ENCODE measurements around the gene SEC31A. TPM values are rescaled to one million over a fixed set of nuclear protein-coding genes. Genes with fewer than 3 reads are reported as not detected.

Gene SEC31A
- total and polyA plus RNA-seq, 2 of the 4 experiments (the other 2 are of a cell fraction) = 278 to 366 TPM

GRCh38 chr4:82852751-82853285, 38.1 kb downstream of the SEC31A start:
- no peak for ATAC-seq (ENCODE audit: low read depth)
- Histone ChIP-seq H2AFZ (replicated peaks; ENCODE audit: low read length, poor library complexity) (no peak overlapping the region), H3K9me1 (ENCODE audit: insufficient read depth, low read length) (no peaks in the 10 kb centered on the region), H3K36me3 (ENCODE audit: control insufficient read depth, insufficient read depth, low read length) (peaks cover 63% of the 10 kb centered on the region), H4K8ac (ENCODE audit: low read depth in 2 of 2, low read length in 2 of 2) (no peak overlapping the region), H3K23ac (ENCODE audit: low read depth, low read length) (no peak overlapping the region), H3K56ac (ENCODE audit: extremely low read depth, insufficient read depth, low read length) (no peak overlapping the region), H2AK5ac (ENCODE audit: low read depth, low read length) (no peak overlapping the region), H3K79me1 (ENCODE audit: low read depth in 1 of 2, low read length in 2 of 2) (peaks cover 14 to 28% of the 10 kb centered on the region in 2 experiments), H3K18ac (ENCODE audit: low read depth, low read length) (no peak overlapping the region), H3K4ac (ENCODE audit: low read depth, low read length) (no peak overlapping the region), H2BK20ac (ENCODE audit: low read depth, low read length) (no peak overlapping the region), H2BK120ac (ENCODE audit: low read depth, low read length) (no peak overlapping the region), H2BK5ac (ENCODE audit: low read depth, low read length, poor library complexity, severe bottlenecking) (no peak overlapping the region), H2BK15ac (ENCODE audit: low read depth, low read length) (no peak overlapping the region), H3K27ac (ENCODE audit: insufficient read depth, low read length) (no peak overlapping the region), H4K5ac (ENCODE audit: low read depth, low read length) (no peak overlapping the region), H3K4me3 (ENCODE audit: insufficient read depth, low read depth, low read length) (no peak overlapping the region), H3K4me1 (ENCODE audit: control insufficient read depth, insufficient read depth, low read length) (no peaks in the 10 kb centered on the region), H3K14ac (replicated peaks; ENCODE audit: low read depth, low read length) (no peak overlapping the region), H3K27me3 (ENCODE audit: control insufficient read depth, insufficient read depth, low read length) (no peaks in the 10 kb centered on the region), H3K9me3 (ENCODE audit: control insufficient read depth, insufficient read depth, low read length) (no peaks in the 10 kb centered on the region), H4K91ac (ENCODE audit: insufficient read depth, low read depth, low read length) (no peak overlapping the region), H4K20me1 (ENCODE audit: insufficient read depth, low read length) (peaks cover 11% of the 10 kb centered on the region; the same call in 1 of the 2 replicates), H3K9ac (ENCODE audit: low read depth, low read length) (no peak overlapping the region), H3K4me2 (ENCODE audit: low read depth, low read length) (no peak overlapping the region), H2AK9ac (replicated peaks; ENCODE audit: low read depth, low read length, poor library complexity) (no peak overlapping the region)
- no TSS peak for BruUV-seq (replicated peaks)
- TF ChIP-seq FOS (IDR thresholded peaks at IDR 0.05; ENCODE audit: low read depth, low read length) = no peak
- no peak for TF ChIP-seq CTCF (conservative IDR thresholded peaks at IDR 0.05; ENCODE audit: low read depth, low read length)
- no peak for TF ChIP-seq NFE2L2 (IDR thresholded peaks at IDR 0.05; ENCODE audit: low read depth, low read length)
- no peak for TF ChIP-seq CEBPB (IDR thresholded peaks at IDR 0.05; ENCODE audit: low read depth, low read length)
- TF ChIP-seq BHLHE40 (IDR thresholded peaks at IDR 0.05; ENCODE audit: low read depth, low read length) = no peak
- no peak for TF ChIP-seq MAFK (IDR thresholded peaks at IDR 0.05; ENCODE audit: low read depth, low read length)
- no peak for TF ChIP-seq RAD21 (IDR thresholded peaks at IDR 0.05; ENCODE audit: low read length)
- TF ChIP-seq RFX5 (IDR thresholded peaks at IDR 0.05; ENCODE audit: low read depth, low read length) = no peak
- TF ChIP-seq RCOR1 (IDR thresholded peaks at IDR 0.05; ENCODE audit: insufficient replicate concordance, low read length) = no peak
- ChIA-PET CTCF (interaction anchor here (0.6 to 1.4 kb wide), 4 partner anchors 11 to 37 kb away, joined by 3 to 4 read pairs (median 3); no protein-coding TSS in a partner anchor), POLR2A (ENCODE audit: unreplicated experiment) (interaction anchor here (0.6 kb wide), 1 partner anchor 487 kb away, joined by 8 read pairs; no protein-coding TSS in a partner anchor)
- dilution Hi-C loops (cut with HindIII; ENCODE audit: low sequenced_read_pairs, unreplicated experiment) = no loop called here
- no CpG with 5 or more reads among the region's 5 CpGs for WGBS, 2 experiments (ENCODE audit: extremely low coverage in 2 of 2, insufficient read length in 1 of 2)
- DNase-seq = no peak
- intact Hi-C loops (cut with micrococcal nuclease) = loop anchor here (10.0 kb wide), 1 partner anchor 432 kb away; the partner anchor contains the start of gene COQ2
- in situ Hi-C loops (cut with MboI; ENCODE audit: low sequenced_read_pairs) = no loop called here

Measured in IMR-90 (cell line).